Breast epithelium (tissue), 4 donors: ENCODE measurements around the gene ATG7. TPM values are rescaled to one million over a fixed set of nuclear protein-coding genes. Genes with fewer than 3 reads are reported as not detected.

ENCODE experiments used
- DNase-seq, 2 donors: peaks; one replicate each; pipeline ENCODE4 v3.0.0-alpha.2; 2019; ENCODE audit warnings: low spot score in 2 of 2
- H3K27ac ChIP-seq, 2 donors: fragments of 200-600 bp; sonication (generic) in 1 of 2; one replicate each; pipeline ENCODE4 v1.5.1; 2016 to 2019; ENCODE audit warnings: mild to moderate bottlenecking in 1 of 2
- H3K27me3 ChIP-seq, 2 donors: fragments of 200-600 bp; sonication (generic) in 1 of 2; one replicate each; pipeline versions ENCODE4 v1.5.1 to v1.6.0; 2017 to 2019; ENCODE audit warnings: control low read depth in 1 of 2, mild to moderate bottlenecking in 1 of 2
- H3K36me3 ChIP-seq: fragments of 200-600 bp; one replicate; pipeline ENCODE4 v1.5.1; 2019
- H3K4me1 ChIP-seq, 2 donors: fragments of 200-600 bp; sonication (generic); one replicate each; pipeline ENCODE4 v1.5.1; 2016 to 2019; ENCODE audit warnings: control low read depth in 1 of 2
- H3K4me3 ChIP-seq, 3 donors: fragments of 200-600 bp; sonication (generic); 1 replicate in 2 of 3; 2 replicates in 1 of 3; pipeline ENCODE4 v1.5.1; 2016 to 2019; ENCODE audit warnings: mild to moderate bottlenecking in 3 of 3, moderate library complexity in 2 of 3
- H3K9me3 ChIP-seq, 2 donors: fragments of 200-600 bp; sonication (generic) in 1 of 2; one replicate each; pipeline ENCODE4 v1.5.1; 2016 to 2019; ENCODE audit warnings: control low read depth in 1 of 2
- CTCF ChIP-seq, 3 donors: fragments of 450-650 bp; IDR thresholded peaks; one replicate each; pipeline ENCODE4 v1.5.1; 2016 to 2017; ENCODE audit warnings: antibody characterized with exemption in 3 of 3, mild to moderate bottlenecking in 3 of 3, moderate library complexity in 3 of 3
- POLR2A ChIP-seq: fragments of 450-650 bp; IDR thresholded peaks from one replicate; pipeline ENCODE4 v1.6.1; 2016; ENCODE audit warnings: antibody characterized with exemption, mild to moderate bottlenecking, moderate library complexity
- POLR2AphosphoS5 ChIP-seq, 3 donors: sonication (generic); formaldehyde crosslinking; IDR thresholded peaks; one replicate each; pipeline ENCODE4 v1.6.1; 2017; ENCODE audit warnings: antibody characterized with exemption in 3 of 3
- intact Hi-C: fragments of 100-400 bp; cut with DNase I; formaldehyde crosslinking; loops from one replicate; pipeline ENCODE4 v1.15.1; 2023; ENCODE audit warnings: low total_unique reads
- total RNA-seq, 3 donors: library from RNA; depleted of rRNA; stranded (reverse); fragments of >200 nt; gene quantifications; one replicate each; pipeline ENCODE4 v1.1.0, GENCODE V29; 2016

Gene ATG7
- 10 to 100 TPM; 64.9 to 81.9 (median 75.5) TPM for total RNA-seq

DNA sequence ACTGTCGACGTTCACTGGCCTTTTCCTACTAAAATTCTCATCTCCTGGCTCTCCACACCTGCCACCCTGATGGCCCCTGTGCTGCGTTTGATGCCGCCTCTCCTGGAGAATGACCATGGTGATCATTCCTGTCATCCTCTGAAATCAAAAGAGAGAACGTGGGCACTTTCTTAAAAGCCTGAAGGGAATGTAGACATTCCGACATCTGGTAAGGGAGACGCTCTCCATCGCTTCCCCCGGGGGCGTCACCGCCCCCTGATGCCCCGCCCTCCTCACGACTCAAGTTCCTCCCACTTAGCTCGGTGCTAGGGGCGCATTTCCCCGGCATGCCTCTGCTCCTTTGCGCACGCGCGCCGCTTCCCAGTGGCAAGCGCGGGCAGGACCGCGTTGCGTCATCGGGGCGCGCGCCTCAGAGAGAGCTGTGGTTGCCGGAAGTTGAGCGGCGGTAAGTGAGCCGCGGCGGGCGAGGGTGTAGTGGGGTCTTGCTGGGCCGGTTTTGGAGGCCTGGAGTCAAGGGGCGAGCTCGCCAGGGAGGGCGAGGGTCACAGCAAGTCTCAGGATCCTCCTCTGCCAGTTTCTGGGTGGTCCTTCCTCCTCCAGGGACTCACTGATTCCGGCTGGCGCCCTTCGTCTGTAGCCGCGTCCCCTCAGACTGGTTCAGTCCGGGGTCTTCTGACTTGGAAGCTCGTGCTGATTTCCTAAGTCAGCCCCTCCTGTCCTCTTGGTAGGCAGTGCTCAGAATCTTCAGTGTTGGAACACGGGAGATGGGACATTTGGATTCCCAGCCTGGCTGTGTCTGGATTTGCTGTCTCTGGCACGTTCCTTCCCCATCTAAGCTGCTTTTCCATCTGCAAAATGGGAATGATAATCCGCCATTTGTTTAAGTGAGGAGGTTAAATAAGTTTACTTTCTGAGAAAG, at the start of gene ATG7:
ATG7 (plus strand) TSS at position 412 of the 919 bp plus-strand sequence. CDS start 26,299 bp downstream, outside the sequence.
- Histone ChIP-seq H3K4me1 (peaks cover 7 to 10% of the 10 kb centered on the region in 2 donors), H3K9me3 (no peaks in the 10 kb centered on the region), H3K27ac (peak within 1 kb of the TSS; percentile 92), H3K4me3 (peak within 1 kb of the TSS; percentile 68 to 88 (median 77)), H3K36me3 (no peaks in the 10 kb centered on the region), H3K27me3 (no peaks in the 10 kb centered on the region)
- intact Hi-C loops, result no loop called here
- peak; percentile 95 for DNase-seq
- peak; percentile 92 to 96 (median 95) for TF ChIP-seq POLR2AphosphoS5 (IDR thresholded peaks at IDR 0.05)
- TF ChIP-seq POLR2A, result peak; percentile 90
- no peak for TF ChIP-seq CTCF (IDR thresholded peaks at IDR 0.05)

DNA sequence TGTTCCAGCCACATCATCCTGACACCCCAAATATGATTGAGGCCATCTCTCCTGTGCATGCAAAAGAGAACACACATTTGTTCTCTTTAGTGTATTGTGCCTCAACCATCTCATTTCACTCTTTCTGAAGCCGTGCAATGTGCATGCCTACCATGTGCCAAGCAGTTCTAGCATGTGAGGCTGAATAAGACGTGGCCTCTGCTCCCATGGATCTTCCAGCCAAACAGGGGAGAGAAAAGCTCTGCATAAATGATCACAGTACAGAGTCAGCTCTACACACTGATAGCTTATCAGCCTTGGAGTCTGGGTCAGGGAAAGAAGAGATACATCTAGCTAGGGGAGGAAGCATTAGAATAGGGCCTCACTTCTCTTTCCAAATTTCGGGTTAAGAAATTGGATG, 48.2 kb upstream of the ATG7 start:
- TF ChIP-seq CTCF (IDR thresholded peaks at IDR 0.05) (no peak), POLR2A (no peak), POLR2AphosphoS5 (IDR thresholded peaks at IDR 0.05) (no peak)
- Histone ChIP-seq H3K27ac (no peak overlapping the region), H3K4me1 (no peaks in the 10 kb centered on the region), H3K27me3 (no peaks in the 10 kb centered on the region), H3K4me3 (no peak overlapping the region), H3K36me3 (no peaks in the 10 kb centered on the region), H3K9me3 (no peaks in the 10 kb centered on the region)
- no peak for DNase-seq
- intact Hi-C loops, result no loop called here

DNA sequence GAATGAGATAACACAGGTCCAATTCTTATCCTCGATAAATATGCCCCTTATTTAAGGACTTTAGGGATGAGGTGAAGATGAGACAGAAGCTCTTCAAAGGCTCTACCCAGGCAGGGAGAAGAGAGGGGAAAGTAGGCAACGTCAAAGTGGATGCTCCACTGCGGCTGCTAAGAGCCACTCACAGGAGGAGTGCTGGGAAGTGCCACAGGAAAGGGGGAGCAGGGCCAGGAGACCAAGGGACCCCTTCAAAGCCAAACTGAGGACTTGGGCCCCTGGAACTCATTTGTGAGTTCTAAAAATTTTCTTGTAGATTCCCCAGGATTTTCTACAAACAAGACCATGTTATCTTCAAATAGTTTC, 47.3 kb upstream of the ATG7 start:
- no peaks in the 10 kb centered on the region for H3K27me3 ChIP-seq
- no peaks in the 10 kb centered on the region for H3K36me3 ChIP-seq
- H3K27ac ChIP-seq, result peak overlapping the region; percentile 75 to 83
- intact Hi-C loops, result no loop called here
- H3K4me1 ChIP-seq, result no peaks in the 10 kb centered on the region
- peak overlapping the region in 2 of 3 donors; percentile 20 to 44 for H3K4me3 ChIP-seq
- no peak for DNase-seq
- H3K9me3 ChIP-seq, result no peaks in the 10 kb centered on the region
- TF ChIP-seq POLR2A (no peak), CTCF (IDR thresholded peaks at IDR 0.05) (no peak), POLR2AphosphoS5 (IDR thresholded peaks at IDR 0.05) (no peak)

- H3K9me3 ChIP-seq, result no peaks in the 10 kb centered on the region
- H3K27ac ChIP-seq, result peak overlapping the region; percentile 75 to 83
- H3K4me1 ChIP-seq, result no peaks in the 10 kb centered on the region
- H3K4me3 ChIP-seq, result peak overlapping the region in 1 of 3 donors; percentile 44
- H3K27me3 ChIP-seq, result no peaks in the 10 kb centered on the region
- TF ChIP-seq POLR2AphosphoS5 (IDR thresholded peaks at IDR 0.05) (no peak), CTCF (IDR thresholded peaks at IDR 0.05) (no peak), POLR2A (no peak)
- H3K36me3 ChIP-seq, result no peaks in the 10 kb centered on the region
- intact Hi-C loops, result no loop called here
- no peak for DNase-seq
These were observed 46.2 kb upstream of the ATG7 start for GRCh38 chr3:11226042-11226370.

- Histone ChIP-seq H3K4me3 (no peak overlapping the region), H3K27ac (no peak overlapping the region), H3K36me3 (no peaks in the 10 kb centered on the region), H3K9me3 (no peaks in the 10 kb centered on the region), H3K27me3 (no peaks in the 10 kb centered on the region), H3K4me1 (no peaks in the 10 kb centered on the region)
- intact Hi-C loops, result no loop called here
- TF ChIP-seq POLR2AphosphoS5 (IDR thresholded peaks at IDR 0.05) (no peak), POLR2A (no peak), CTCF (IDR thresholded peaks at IDR 0.05) (no peak)
- DNase-seq, result no peak
These were observed 44.2 kb upstream of the ATG7 start for GRCh38 chr3:11228041-11228440.
